ENCODE data around the gene ATP8B1.

- no peak for TF ChIP-seq MAX (IDR thresholded peaks at IDR 0.05)
- TF ChIP-seq EP300 (IDR thresholded peaks at IDR 0.05; ENCODE audit: borderline replicate concordance), result no peak
- TF ChIP-seq CREB1 (IDR thresholded peaks at IDR 0.05; ENCODE audit: low read depth), result no peak
- TF ChIP-seq RAD21 (IDR thresholded peaks at IDR 0.05; ENCODE audit: low read depth), result no peak
- TF ChIP-seq REST (IDR thresholded peaks at IDR 0.05; ENCODE audit: low read depth), result no peak
- no peak for TF ChIP-seq NFIC (IDR thresholded peaks at IDR 0.05)
- no peak for TF ChIP-seq YY1 (IDR thresholded peaks at IDR 0.05; ENCODE audit: low read depth)
- no peak for TF ChIP-seq FOXM1 (IDR thresholded peaks at IDR 0.05; ENCODE audit: borderline replicate concordance, low read depth)
- no peak for TF ChIP-seq USF1 (IDR thresholded peaks at IDR 0.05)
- no peak for TF ChIP-seq TAF1 (IDR thresholded peaks at IDR 0.05; ENCODE audit: low read depth)
- no peak for TF ChIP-seq CEBPB (IDR thresholded peaks at IDR 0.05)
Measured at GRCh38 chr18:57762686-57763085, 40.4 kb downstream of the ATP8B1 start.

All from Ishikawa (cell line).